SK-N-SH (cell line): ENCODE measurements around the gene TMEM178A. TPM values are rescaled to one million over a fixed set of nuclear protein-coding genes. Genes with fewer than 3 reads are reported as not detected.

Experiments used
- ELF1 ChIP-seq: IDR thresholded peaks from 2 replicates; pipeline ENCODE4 v1.4.0; 2012
- EP300 ChIP-seq, 2 experiments: IDR thresholded peaks; 2 replicates each; pipeline versions ENCODE4 v1.4.0 to v1.6.1; 2012; ENCODE audit warnings: borderline replicate concordance in 1 of 2, low read depth in 1 of 2, low read length in 1 of 2
- FOXJ3 ChIP-seq: sonication (generic); formaldehyde crosslinking; IDR thresholded peaks from 2 replicates; pipeline ENCODE4 v1.5.1; 2020; ENCODE audit warnings: mild to moderate bottlenecking, missing genetic modification reagents
- FOXM1 ChIP-seq: IDR thresholded peaks from 2 replicates; pipeline ENCODE4 v1.4.0; 2012; ENCODE audit warnings: low read depth, mild to moderate bottlenecking
- GABPA ChIP-seq: IDR thresholded peaks from 2 replicates; pipeline ENCODE4 v1.4.0; 2012; ENCODE audit warnings: low read depth, mild to moderate bottlenecking
- RXRA ChIP-seq: IDR thresholded peaks from 2 replicates; pipeline ENCODE4 v1.4.0; 2012; ENCODE audit warnings: low read depth, mild to moderate bottlenecking, borderline replicate concordance
- TAF1 ChIP-seq: IDR thresholded peaks from 2 replicates; pipeline ENCODE4 v1.6.1; 2012; ENCODE audit warnings: low read depth, mild to moderate bottlenecking, low read length, moderate library complexity, borderline replicate concordance
- TCF12 ChIP-seq: IDR thresholded peaks from 2 replicates; pipeline ENCODE4 v1.4.0; 2012
- polyA plus RNA-seq, 3 experiments: library from polyadenylated mRNA; depleted of rRNA; stranded (reverse); fragments of >200 nt; gene quantifications; 2 replicates each; pipeline ENCODE4 v1.2.3, GENCODE V29; 2012
- TF ChIP-seq, protein P1 (sequence below): IDR thresholded peaks from 2 replicates; pipeline ENCODE4 v1.6.1; 2012; ENCODE audit warnings: mild to moderate bottlenecking, low read depth, low read length, moderate library complexity
- TF ChIP-seq, protein P2 (sequence below): fragments of 150-350 bp; IDR thresholded peaks from 2 replicates; pipeline ENCODE4 v1.6.1; 2016; ENCODE audit warnings: mild to moderate bottlenecking, low read depth, low read length
- TF ChIP-seq, protein P3 (sequence below): fragments of 200-600 bp; sonication (generic); IDR thresholded peaks from 2 replicates; pipeline ENCODE4 v1.6.1; 2017; ENCODE audit warnings: antibody characterized with exemption, mild to moderate bottlenecking, moderate library complexity
- TF ChIP-seq, protein P4 (sequence below): IDR thresholded peaks from 2 replicates; pipeline ENCODE4 v1.4.0; 2012; ENCODE audit warnings: low read depth, borderline replicate concordance

The TMEM178A gene
- polyA plus RNA-seq, 1 of the 3 experiments (the other 2 are of a cell fraction): 0.84 TPM

DNA sequence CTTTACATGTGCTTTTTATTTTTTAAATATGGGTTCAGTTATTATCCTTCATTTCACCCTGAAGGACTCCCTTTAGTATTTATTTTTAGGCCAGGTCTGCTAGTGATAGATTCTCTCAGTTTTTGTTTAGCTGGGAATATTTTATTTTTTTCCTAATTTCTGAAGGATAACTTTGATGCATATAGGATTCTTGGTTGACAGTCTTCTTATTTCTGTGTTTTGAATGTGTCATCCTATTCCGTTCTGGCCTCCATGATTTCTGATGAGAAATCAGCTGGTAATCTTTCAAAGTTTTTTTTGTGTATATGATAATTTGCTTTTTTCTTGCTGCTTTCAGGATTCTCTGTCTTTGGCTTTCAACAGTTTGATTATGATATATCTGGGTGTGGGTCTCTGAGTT, 35.4 kb downstream of the TMEM178A start (continued):
- TF ChIP-seq, protein P1, sequence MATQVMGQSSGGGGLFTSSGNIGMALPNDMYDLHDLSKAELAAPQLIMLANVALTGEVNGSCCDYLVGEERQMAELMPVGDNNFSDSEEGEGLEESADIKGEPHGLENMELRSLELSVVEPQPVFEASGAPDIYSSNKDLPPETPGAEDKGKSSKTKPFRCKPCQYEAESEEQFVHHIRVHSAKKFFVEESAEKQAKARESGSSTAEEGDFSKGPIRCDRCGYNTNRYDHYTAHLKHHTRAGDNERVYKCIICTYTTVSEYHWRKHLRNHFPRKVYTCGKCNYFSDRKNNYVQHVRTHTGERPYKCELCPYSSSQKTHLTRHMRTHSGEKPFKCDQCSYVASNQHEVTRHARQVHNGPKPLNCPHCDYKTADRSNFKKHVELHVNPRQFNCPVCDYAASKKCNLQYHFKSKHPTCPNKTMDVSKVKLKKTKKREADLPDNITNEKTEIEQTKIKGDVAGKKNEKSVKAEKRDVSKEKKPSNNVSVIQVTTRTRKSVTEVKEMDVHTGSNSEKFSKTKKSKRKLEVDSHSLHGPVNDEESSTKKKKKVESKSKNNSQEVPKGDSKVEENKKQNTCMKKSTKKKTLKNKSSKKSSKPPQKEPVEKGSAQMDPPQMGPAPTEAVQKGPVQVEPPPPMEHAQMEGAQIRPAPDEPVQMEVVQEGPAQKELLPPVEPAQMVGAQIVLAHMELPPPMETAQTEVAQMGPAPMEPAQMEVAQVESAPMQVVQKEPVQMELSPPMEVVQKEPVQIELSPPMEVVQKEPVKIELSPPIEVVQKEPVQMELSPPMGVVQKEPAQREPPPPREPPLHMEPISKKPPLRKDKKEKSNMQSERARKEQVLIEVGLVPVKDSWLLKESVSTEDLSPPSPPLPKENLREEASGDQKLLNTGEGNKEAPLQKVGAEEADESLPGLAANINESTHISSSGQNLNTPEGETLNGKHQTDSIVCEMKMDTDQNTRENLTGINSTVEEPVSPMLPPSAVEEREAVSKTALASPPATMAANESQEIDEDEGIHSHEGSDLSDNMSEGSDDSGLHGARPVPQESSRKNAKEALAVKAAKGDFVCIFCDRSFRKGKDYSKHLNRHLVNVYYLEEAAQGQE: no peak
- no peak for TF ChIP-seq TAF1
- TF ChIP-seq EP300 (IDR thresholded peaks at IDR 0.05; ENCODE audit: borderline replicate concordance in 1 of 2, low read depth in 1 of 2, low read length in 1 of 2): no peak
- TF ChIP-seq FOXM1: no peak
- TF ChIP-seq, protein P2, sequence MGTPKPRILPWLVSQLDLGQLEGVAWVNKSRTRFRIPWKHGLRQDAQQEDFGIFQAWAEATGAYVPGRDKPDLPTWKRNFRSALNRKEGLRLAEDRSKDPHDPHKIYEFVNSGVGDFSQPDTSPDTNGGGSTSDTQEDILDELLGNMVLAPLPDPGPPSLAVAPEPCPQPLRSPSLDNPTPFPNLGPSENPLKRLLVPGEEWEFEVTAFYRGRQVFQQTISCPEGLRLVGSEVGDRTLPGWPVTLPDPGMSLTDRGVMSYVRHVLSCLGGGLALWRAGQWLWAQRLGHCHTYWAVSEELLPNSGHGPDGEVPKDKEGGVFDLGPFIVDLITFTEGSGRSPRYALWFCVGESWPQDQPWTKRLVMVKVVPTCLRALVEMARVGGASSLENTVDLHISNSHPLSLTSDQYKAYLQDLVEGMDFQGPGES: no peak
- no peak for TF ChIP-seq RXRA
- TF ChIP-seq, protein P3, sequence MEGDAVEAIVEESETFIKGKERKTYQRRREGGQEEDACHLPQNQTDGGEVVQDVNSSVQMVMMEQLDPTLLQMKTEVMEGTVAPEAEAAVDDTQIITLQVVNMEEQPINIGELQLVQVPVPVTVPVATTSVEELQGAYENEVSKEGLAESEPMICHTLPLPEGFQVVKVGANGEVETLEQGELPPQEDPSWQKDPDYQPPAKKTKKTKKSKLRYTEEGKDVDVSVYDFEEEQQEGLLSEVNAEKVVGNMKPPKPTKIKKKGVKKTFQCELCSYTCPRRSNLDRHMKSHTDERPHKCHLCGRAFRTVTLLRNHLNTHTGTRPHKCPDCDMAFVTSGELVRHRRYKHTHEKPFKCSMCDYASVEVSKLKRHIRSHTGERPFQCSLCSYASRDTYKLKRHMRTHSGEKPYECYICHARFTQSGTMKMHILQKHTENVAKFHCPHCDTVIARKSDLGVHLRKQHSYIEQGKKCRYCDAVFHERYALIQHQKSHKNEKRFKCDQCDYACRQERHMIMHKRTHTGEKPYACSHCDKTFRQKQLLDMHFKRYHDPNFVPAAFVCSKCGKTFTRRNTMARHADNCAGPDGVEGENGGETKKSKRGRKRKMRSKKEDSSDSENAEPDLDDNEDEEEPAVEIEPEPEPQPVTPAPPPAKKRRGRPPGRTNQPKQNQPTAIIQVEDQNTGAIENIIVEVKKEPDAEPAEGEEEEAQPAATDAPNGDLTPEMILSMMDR: no peak
- TF ChIP-seq, protein P4, sequence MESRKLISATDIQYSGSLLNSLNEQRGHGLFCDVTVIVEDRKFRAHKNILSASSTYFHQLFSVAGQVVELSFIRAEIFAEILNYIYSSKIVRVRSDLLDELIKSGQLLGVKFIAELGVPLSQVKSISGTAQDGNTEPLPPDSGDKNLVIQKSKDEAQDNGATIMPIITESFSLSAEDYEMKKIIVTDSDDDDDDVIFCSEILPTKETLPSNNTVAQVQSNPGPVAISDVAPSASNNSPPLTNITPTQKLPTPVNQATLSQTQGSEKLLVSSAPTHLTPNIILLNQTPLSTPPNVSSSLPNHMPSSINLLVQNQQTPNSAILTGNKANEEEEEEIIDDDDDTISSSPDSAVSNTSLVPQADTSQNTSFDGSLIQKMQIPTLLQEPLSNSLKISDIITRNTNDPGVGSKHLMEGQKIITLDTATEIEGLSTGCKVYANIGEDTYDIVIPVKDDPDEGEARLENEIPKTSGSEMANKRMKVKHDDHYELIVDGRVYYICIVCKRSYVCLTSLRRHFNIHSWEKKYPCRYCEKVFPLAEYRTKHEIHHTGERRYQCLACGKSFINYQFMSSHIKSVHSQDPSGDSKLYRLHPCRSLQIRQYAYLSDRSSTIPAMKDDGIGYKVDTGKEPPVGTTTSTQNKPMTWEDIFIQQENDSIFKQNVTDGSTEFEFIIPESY: no peak
- TF ChIP-seq GABPA: no peak
- TF ChIP-seq ELF1: no peak
- TF ChIP-seq TCF12: no peak
- TF ChIP-seq FOXJ3: no peak
